GM23338 (cell line): ENCODE measurements around the gene ERI3.

ENCODE experiments used
- CREB1 ChIP-seq: fragments of 250-450 bp; sonication (Bioruptor Pico); IDR thresholded peaks from 2 replicates; pipeline ENCODE4 v1.5.0; 2020; ENCODE audit warnings: low read depth, mild to moderate bottlenecking, moderate library complexity
- EZH2 ChIP-seq: fragments of 200-600 bp; sonication (generic); IDR thresholded peaks from one replicate; pipeline ENCODE4 v1.8.0; 2017; ENCODE audit warnings: antibody characterized with exemption, mild to moderate bottlenecking, low read depth; ENCODE audit not compliant: unreplicated experiment
- EZH2phosphoT487 ChIP-seq: fragments of 200-600 bp; sonication (generic); IDR thresholded peaks from one replicate; pipeline ENCODE4 v1.8.1; 2018; ENCODE audit warnings: antibody characterized with exemption; ENCODE audit not compliant: unreplicated experiment
- JUNB ChIP-seq: IDR thresholded peaks from one replicate; pipeline ENCODE4 v1.6.1; 2016; ENCODE audit warnings: antibody characterized with exemption; ENCODE audit not compliant: unreplicated experiment
- POLR2AphosphoS5 ChIP-seq: IDR thresholded peaks from 2 replicates; pipeline ENCODE4 v1.6.1; 2016; ENCODE audit warnings: antibody characterized with exemption, low read depth
- ZNF114 ChIP-seq: fragments of 250-450 bp; sonication (Bioruptor Pico); IDR thresholded peaks from 2 replicates; pipeline ENCODE4 v1.5.0; 2020; ENCODE audit warnings: mild to moderate bottlenecking, moderate library complexity
- TF ChIP-seq, protein P1 (sequence below), 2 experiments: fragments of 200-600 bp in 1 of 2; sonication (generic) in 1 of 2; conservative IDR thresholded peaks; 2 replicates each; pipeline versions ENCODE4 v1.5.1 to v1.6.1; 2016 to 2017; ENCODE audit warnings: antibody characterized with exemption in 2 of 2, low read depth in 2 of 2, mild to moderate bottlenecking in 2 of 2, moderate library complexity in 1 of 2
- TF ChIP-seq, protein P2 (sequence below): IDR thresholded peaks from one replicate; pipeline ENCODE4 v1.6.1; 2018; ENCODE audit warnings: antibody characterized with exemption; ENCODE audit not compliant: unreplicated experiment

DNA sequence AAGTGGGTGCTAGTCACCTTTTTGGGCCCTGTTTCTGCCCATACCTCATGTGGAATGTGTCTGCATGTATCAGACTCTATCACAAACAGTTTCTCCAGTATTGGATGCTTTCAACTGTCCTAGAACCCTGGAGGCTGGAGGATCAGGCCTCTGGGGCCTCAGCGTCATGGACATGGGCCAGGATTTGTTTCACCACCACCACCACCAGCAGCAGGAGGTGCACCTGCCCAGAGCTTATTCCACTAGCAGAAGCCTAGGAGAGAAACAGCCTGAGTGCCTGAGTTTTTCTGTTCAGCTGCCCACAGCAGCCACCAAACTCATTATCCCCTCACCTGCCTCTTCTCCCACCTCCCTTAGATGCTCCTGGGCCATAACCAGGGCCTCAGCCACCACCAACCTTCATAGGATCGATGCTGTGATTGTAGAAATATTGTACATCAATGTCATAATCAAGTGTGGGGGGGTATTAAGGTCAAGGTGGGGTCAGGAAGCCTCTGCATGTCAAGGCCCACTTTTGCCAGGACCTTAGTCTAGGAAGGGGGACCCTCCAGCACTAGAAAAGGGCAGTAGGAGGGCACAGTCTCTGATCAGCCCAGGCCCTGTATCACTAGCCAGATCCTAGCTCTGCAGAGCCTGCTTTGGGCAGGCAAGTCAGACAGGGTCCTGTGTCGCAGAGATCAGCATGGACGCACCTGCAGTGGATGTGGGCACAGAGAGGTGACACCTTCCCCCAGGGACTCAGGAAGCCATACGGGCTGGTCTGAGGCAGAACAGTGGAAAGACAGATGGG lies 132.5 kb downstream of the ERI3 start:
- no peak for TF ChIP-seq JUNB
- TF ChIP-seq, protein P1, sequence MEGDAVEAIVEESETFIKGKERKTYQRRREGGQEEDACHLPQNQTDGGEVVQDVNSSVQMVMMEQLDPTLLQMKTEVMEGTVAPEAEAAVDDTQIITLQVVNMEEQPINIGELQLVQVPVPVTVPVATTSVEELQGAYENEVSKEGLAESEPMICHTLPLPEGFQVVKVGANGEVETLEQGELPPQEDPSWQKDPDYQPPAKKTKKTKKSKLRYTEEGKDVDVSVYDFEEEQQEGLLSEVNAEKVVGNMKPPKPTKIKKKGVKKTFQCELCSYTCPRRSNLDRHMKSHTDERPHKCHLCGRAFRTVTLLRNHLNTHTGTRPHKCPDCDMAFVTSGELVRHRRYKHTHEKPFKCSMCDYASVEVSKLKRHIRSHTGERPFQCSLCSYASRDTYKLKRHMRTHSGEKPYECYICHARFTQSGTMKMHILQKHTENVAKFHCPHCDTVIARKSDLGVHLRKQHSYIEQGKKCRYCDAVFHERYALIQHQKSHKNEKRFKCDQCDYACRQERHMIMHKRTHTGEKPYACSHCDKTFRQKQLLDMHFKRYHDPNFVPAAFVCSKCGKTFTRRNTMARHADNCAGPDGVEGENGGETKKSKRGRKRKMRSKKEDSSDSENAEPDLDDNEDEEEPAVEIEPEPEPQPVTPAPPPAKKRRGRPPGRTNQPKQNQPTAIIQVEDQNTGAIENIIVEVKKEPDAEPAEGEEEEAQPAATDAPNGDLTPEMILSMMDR (conservative IDR thresholded peaks at IDR 0.05; ENCODE audit: low read depth in 2 of 2), result no peak
- TF ChIP-seq, protein P2, sequence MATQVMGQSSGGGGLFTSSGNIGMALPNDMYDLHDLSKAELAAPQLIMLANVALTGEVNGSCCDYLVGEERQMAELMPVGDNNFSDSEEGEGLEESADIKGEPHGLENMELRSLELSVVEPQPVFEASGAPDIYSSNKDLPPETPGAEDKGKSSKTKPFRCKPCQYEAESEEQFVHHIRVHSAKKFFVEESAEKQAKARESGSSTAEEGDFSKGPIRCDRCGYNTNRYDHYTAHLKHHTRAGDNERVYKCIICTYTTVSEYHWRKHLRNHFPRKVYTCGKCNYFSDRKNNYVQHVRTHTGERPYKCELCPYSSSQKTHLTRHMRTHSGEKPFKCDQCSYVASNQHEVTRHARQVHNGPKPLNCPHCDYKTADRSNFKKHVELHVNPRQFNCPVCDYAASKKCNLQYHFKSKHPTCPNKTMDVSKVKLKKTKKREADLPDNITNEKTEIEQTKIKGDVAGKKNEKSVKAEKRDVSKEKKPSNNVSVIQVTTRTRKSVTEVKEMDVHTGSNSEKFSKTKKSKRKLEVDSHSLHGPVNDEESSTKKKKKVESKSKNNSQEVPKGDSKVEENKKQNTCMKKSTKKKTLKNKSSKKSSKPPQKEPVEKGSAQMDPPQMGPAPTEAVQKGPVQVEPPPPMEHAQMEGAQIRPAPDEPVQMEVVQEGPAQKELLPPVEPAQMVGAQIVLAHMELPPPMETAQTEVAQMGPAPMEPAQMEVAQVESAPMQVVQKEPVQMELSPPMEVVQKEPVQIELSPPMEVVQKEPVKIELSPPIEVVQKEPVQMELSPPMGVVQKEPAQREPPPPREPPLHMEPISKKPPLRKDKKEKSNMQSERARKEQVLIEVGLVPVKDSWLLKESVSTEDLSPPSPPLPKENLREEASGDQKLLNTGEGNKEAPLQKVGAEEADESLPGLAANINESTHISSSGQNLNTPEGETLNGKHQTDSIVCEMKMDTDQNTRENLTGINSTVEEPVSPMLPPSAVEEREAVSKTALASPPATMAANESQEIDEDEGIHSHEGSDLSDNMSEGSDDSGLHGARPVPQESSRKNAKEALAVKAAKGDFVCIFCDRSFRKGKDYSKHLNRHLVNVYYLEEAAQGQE, result no peak
- no peak for TF ChIP-seq EZH2phosphoT487
- no peak for TF ChIP-seq EZH2
- no peak for TF ChIP-seq CREB1 (CRISPR knock-in tag)
- TF ChIP-seq POLR2AphosphoS5, result no peak; the same call in 1 of the 2 replicates
- TF ChIP-seq ZNF114 (CRISPR knock-in tag), result no peak
